ENCODE results near the gene CC2D1A.
A peak's percentile ranks its signal among the peaks of the same experiment; 100 is the strongest.

CC2D1A gene
- 28.6 to 45.9 (median 28.7) reads per million in 3 donors for total RNA-seq

GRCh38 chr19:13905634-13906520 lies at the start of gene CC2D1A, which contains the start of gene BRME1:
Gene CC2D1A (plus strand): TSS chr19:13906201. CDS start chr19:13906442, 241 bp downstream.
Gene BRME1 (minus strand): TSS chr19:13906117. CDS start chr19:13904892, 1,225 bp downstream.
- Histone ChIP-seq H3K4me1 (ENCODE audit: control insufficient read depth, insufficient read depth, low read length, poor library complexity, severe bottlenecking) (peaks cover 15% of the 10 kb centered on the region), H3K4me3 (ENCODE audit: insufficient read depth, low read depth, low read length, poor library complexity, severe bottlenecking) (peak within 1 kb of the TSS; percentile 93), H3K36me3 (ENCODE audit: control insufficient read depth, insufficient read depth, low read length) (no peaks in the 10 kb centered on the region), H3K9me3 (ENCODE audit: control insufficient read depth, low read length) (no peaks in the 10 kb centered on the region), H3K27ac (ENCODE audit: insufficient read depth, low read length, poor library complexity, severe bottlenecking) (peak within 1 kb of the TSS; percentile 72), H3K27me3 (replicated peaks; ENCODE audit: control insufficient read depth, insufficient read depth, low read length, poor library complexity, severe bottlenecking) (no peaks in the 10 kb centered on the region)
- peak; percentile 83 to 91 (median 86) for DNase-seq

- H3K27ac ChIP-seq (ENCODE audit: insufficient read depth, low read length, poor library complexity, severe bottlenecking): no peak overlapping the region
- no peaks in the 10 kb centered on the region for H3K27me3 ChIP-seq (replicated peaks; ENCODE audit: control insufficient read depth, insufficient read depth, low read length, poor library complexity, severe bottlenecking)
- no peaks in the 10 kb centered on the region for H3K36me3 ChIP-seq (ENCODE audit: control insufficient read depth, insufficient read depth, low read length)
- no peaks in the 10 kb centered on the region for H3K9me3 ChIP-seq (ENCODE audit: control insufficient read depth, low read length)
- no peak for DNase-seq
- H3K4me3 ChIP-seq (ENCODE audit: insufficient read depth, low read depth, low read length, poor library complexity, severe bottlenecking): no peak overlapping the region
- H3K4me1 ChIP-seq (ENCODE audit: control insufficient read depth, insufficient read depth, low read length, poor library complexity, severe bottlenecking): peaks cover 7% of the 10 kb centered on the region
Measured at GRCh38 chr19:13856497-13856896, 49.5 kb upstream of the CC2D1A start.

DNA sequence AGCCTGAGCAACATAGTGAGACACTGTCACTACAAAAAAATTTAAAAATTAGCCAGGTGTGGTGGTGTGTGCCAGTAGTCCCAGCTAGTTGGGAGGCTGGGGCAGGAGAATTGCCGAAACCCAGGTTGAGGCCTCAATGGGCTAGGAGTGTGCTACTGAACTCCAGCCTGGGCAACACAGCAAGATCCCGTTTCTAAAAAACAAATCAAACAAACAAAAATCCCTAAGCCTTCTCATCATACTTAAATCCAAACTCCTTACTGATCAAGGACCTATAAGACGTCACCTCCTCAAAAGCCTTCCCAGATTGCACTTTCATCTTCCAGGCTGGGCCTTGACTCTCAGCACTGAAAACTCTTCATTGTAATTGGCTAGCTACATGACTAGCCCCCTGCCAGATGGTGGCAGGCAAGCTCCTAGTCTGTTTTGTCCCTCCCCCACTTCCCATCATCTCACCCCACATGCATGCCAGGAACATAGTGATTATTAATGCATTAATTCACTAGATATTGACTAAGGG lies 46.6 kb upstream of the CC2D1A start:
- H3K4me1 ChIP-seq (ENCODE audit: control insufficient read depth, insufficient read depth, low read length, poor library complexity, severe bottlenecking): peaks cover 14% of the 10 kb centered on the region
- H3K27me3 ChIP-seq (replicated peaks; ENCODE audit: control insufficient read depth, insufficient read depth, low read length, poor library complexity, severe bottlenecking): no peaks in the 10 kb centered on the region
- no peak overlapping the region for H3K27ac ChIP-seq (ENCODE audit: insufficient read depth, low read length, poor library complexity, severe bottlenecking)

GRCh38 chr19:13860679-13861391 lies 45.2 kb upstream of the CC2D1A start:
- Histone ChIP-seq H3K36me3 (ENCODE audit: control insufficient read depth, insufficient read depth, low read length) (no peaks in the 10 kb centered on the region), H3K9me3 (ENCODE audit: control insufficient read depth, low read length) (no peaks in the 10 kb centered on the region), H3K4me1 (ENCODE audit: control insufficient read depth, insufficient read depth, low read length, poor library complexity, severe bottlenecking) (peaks cover 22% of the 10 kb centered on the region), H3K4me3 (ENCODE audit: insufficient read depth, low read depth, low read length, poor library complexity, severe bottlenecking) (no peak overlapping the region), H3K27me3 (replicated peaks; ENCODE audit: control insufficient read depth, insufficient read depth, low read length, poor library complexity, severe bottlenecking) (peaks cover 4% of the 10 kb centered on the region), H3K27ac (ENCODE audit: insufficient read depth, low read length, poor library complexity, severe bottlenecking) (peak overlapping the region; percentile 100)
- no peak for DNase-seq

More for the DNA sequence above, 46.6 kb upstream of the CC2D1A start:
- H3K4me3 ChIP-seq (ENCODE audit: insufficient read depth, low read depth, low read length, poor library complexity, severe bottlenecking): no peak overlapping the region
- H3K36me3 ChIP-seq (ENCODE audit: control insufficient read depth, insufficient read depth, low read length): no peaks in the 10 kb centered on the region
- DNase-seq: no peak
- no peaks in the 10 kb centered on the region for H3K9me3 ChIP-seq (ENCODE audit: control insufficient read depth, low read length)

DNA sequence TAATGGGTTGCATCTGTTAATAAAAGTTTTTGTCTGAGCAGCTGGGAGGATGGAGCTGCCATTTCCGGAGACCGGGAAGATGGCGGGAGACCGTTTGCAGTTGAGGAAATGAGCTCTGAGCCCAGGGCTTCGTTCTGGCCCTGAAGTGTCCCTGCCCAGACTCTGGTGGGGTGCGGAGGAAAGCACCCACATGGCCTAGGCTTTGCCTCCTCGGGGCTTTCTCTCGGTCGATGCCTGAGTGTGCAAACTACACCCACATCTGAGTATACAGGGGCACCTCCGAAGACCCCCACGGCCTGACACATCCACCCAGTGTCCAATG lies 44.6 kb upstream of the CC2D1A start:
- H3K27me3 ChIP-seq (replicated peaks; ENCODE audit: control insufficient read depth, insufficient read depth, low read length, poor library complexity, severe bottlenecking): peaks cover 9% of the 10 kb centered on the region
- H3K36me3 ChIP-seq (ENCODE audit: control insufficient read depth, insufficient read depth, low read length): no peaks in the 10 kb centered on the region
- peaks cover 25% of the 10 kb centered on the region for H3K4me1 ChIP-seq (ENCODE audit: control insufficient read depth, insufficient read depth, low read length, poor library complexity, severe bottlenecking)
- H3K4me3 ChIP-seq (ENCODE audit: insufficient read depth, low read depth, low read length, poor library complexity, severe bottlenecking): peak overlapping the region; percentile 62
- H3K27ac ChIP-seq (ENCODE audit: insufficient read depth, low read length, poor library complexity, severe bottlenecking): peak overlapping the region; percentile 100
- DNase-seq: peak in 1 of 3 donors; percentile 43
- no peaks in the 10 kb centered on the region for H3K9me3 ChIP-seq (ENCODE audit: control insufficient read depth, low read length)

- Histone ChIP-seq H3K27ac (ENCODE audit: insufficient read depth, low read length, poor library complexity, severe bottlenecking) (peak overlapping the region; percentile 100), H3K36me3 (ENCODE audit: control insufficient read depth, insufficient read depth, low read length) (no peaks in the 10 kb centered on the region), H3K9me3 (ENCODE audit: control insufficient read depth, low read length) (no peaks in the 10 kb centered on the region), H3K4me3 (ENCODE audit: insufficient read depth, low read depth, low read length, poor library complexity, severe bottlenecking) (peak overlapping the region; percentile 62), H3K27me3 (replicated peaks; ENCODE audit: control insufficient read depth, insufficient read depth, low read length, poor library complexity, severe bottlenecking) (peaks cover 10% of the 10 kb centered on the region), H3K4me1 (ENCODE audit: control insufficient read depth, insufficient read depth, low read length, poor library complexity, severe bottlenecking) (peaks cover 25% of the 10 kb centered on the region)
- DNase-seq: peak; percentile 86 to 90 (median 90)
Measured at GRCh38 chr19:13861714-13862531, 44.1 kb upstream of the CC2D1A start.

DNA sequence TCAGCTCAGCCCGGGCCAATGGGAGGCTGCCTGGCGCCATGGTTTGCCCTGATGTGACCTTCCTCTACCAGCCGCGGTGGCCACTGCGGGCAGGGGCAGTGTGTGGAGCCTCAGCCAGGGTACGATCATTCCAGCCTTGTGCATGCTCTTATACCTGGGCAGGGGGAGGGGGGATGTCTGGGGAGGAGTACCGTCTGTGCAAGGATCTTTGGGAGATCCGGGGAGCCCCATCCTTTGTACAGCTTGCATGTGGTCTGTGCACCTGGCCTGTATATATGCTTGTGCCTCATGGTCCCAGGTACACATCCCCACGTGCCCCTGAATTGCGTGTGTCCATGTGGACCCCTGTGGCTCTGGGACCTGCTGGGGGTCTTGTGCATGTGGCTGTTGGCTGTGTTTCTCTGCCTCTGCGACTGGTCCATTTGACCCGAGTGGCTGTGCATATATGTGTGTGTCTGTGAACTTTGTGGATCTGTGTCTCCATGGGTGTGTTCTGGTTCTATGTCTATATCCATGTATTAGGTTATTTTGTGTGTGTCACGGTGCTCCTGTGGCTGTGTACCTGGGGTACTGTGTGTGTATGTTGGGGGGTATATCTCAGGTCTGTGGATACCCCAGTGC lies 41.8 kb upstream of the CC2D1A start:
- H3K36me3 ChIP-seq (ENCODE audit: control insufficient read depth, insufficient read depth, low read length): no peaks in the 10 kb centered on the region
- no peaks in the 10 kb centered on the region for H3K9me3 ChIP-seq (ENCODE audit: control insufficient read depth, low read length)
- DNase-seq: no peak
- H3K27me3 ChIP-seq (replicated peaks; ENCODE audit: control insufficient read depth, insufficient read depth, low read length, poor library complexity, severe bottlenecking): peaks cover 10% of the 10 kb centered on the region
- peaks cover 25% of the 10 kb centered on the region for H3K4me1 ChIP-seq (ENCODE audit: control insufficient read depth, insufficient read depth, low read length, poor library complexity, severe bottlenecking)
- H3K4me3 ChIP-seq (ENCODE audit: insufficient read depth, low read depth, low read length, poor library complexity, severe bottlenecking): peak overlapping the region; percentile 22
- H3K27ac ChIP-seq (ENCODE audit: insufficient read depth, low read length, poor library complexity, severe bottlenecking): no peak overlapping the region

DNA sequence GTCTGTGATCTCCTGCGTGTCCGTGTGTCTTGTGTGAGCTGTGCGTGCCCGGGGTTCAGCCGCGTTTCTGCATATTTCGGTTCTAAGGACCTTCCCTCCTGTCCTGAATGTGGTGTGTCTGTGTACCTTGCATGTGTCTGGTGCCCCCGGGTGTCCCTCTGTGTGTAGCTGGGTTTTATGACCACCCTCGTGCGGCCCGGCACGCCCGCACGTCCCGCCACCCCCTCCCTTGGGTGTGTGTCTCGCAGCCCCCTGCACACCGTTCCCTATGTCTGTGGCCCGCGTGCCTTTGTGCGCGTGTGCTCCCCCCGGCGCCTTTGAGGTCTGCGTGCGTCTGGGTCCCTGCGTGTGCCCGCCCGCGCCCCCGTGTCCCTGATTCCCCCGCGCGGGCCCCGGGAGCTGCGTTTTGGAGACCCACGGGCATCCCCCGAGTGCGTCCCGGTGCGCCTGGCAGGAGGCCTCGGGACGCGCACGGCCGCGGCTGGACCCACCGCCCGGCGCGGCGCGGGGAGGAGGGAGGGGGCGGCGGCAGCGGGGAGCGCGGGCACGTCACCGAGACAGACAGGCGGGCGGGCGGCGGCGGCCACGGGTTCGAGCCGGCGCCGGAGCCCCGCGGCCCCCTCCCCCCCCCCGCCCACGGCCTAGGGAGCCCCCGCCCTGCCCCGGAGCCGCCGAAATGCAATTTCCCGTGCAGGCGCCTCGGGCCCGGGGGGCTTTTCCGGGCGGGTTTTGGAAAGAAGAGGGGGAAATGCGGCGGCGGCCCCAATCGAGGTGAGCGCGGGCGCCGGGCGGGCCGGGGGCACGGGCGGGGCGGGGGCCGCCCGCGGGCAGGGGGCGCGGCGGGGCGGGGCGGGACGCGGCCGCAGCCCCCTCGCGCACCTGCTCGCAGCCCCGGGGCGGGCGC lies 41.1 kb upstream of the CC2D1A start:
- Histone ChIP-seq H3K27me3 (replicated peaks; ENCODE audit: control insufficient read depth, insufficient read depth, low read length, poor library complexity, severe bottlenecking) (peaks cover 10% of the 10 kb centered on the region), H3K36me3 (ENCODE audit: control insufficient read depth, insufficient read depth, low read length) (no peaks in the 10 kb centered on the region), H3K9me3 (ENCODE audit: control insufficient read depth, low read length) (no peaks in the 10 kb centered on the region), H3K4me1 (ENCODE audit: control insufficient read depth, insufficient read depth, low read length, poor library complexity, severe bottlenecking) (peaks cover 25% of the 10 kb centered on the region), H3K4me3 (ENCODE audit: insufficient read depth, low read depth, low read length, poor library complexity, severe bottlenecking) (peak overlapping the region; percentile 65), H3K27ac (ENCODE audit: insufficient read depth, low read length, poor library complexity, severe bottlenecking) (no peak overlapping the region)
- DNase-seq: no peak

Data from effector memory CD4-positive, alpha-beta T cell (primary cell).